PC-3 (cell line): Measurements from ENCODE around the gene BCCIP. TPM values are rescaled to one million over a fixed set of nuclear protein-coding genes. Genes with fewer than 3 reads are reported as not detected.

Experiments used
- ATAC-seq: fragments of 200-7000 bp; cut with Tn5 transposase; 2 replicates; pipeline ENCODE4 v1.9.1; 2020; ENCODE audit warnings: mild to moderate bottlenecking, moderate library complexity
- BruUV-seq: library from RNA; stranded (reverse); fragments of 400-500 nt; replicated peaks from 2 replicates; lab custom pipeline; 2021; lab: Mats Ljungman, UMichigan
- CTCF ChIA-PET: fragments of 300-600 bp; sonication (Branson Sonifier 250); formaldehyde crosslinking; loops from one replicate; lab custom pipeline; 2022; ENCODE audit warnings: antibody characterized with exemption; lab: Charles Lee
- POLR2A ChIA-PET: fragments of 300-600 bp; sonication (Branson Sonifier 250); formaldehyde crosslinking; loops from one replicate; lab custom pipeline; 2022; ENCODE audit warnings: antibody characterized with exemption; ENCODE audit not compliant: unreplicated experiment; lab: Charles Lee
- DNase-seq: peaks from one replicate; pipeline ENCODE4 v3.0.0-alpha.2; 2015
- H2AFZ ChIP-seq: fragments of 300-600 bp; sonication (generic); 2 replicates; pipeline ENCODE4 v1.6.0; 2016; ENCODE audit warnings: antibody characterized with exemption, low read length
- H3F3A ChIP-seq: fragments of 300-600 bp; sonication (generic); one replicate; pipeline ENCODE4 v1.6.0; 2017; ENCODE audit warnings: antibody characterized with exemption, low read length, control low read depth, mild to moderate bottlenecking; ENCODE audit not compliant: unreplicated experiment
- H3K27ac ChIP-seq: fragments of 300-600 bp; sonication (generic); 2 replicates; pipeline ENCODE4 v1.5.1; 2016; ENCODE audit warnings: mild to moderate bottlenecking, low read length
- H3K27me3 ChIP-seq: fragments of 300-600 bp; sonication (generic); 2 replicates; pipeline ENCODE4 v1.6.1; 2016; ENCODE audit warnings: low read length, mixed read lengths
- H3K36me3 ChIP-seq: fragments of 300-600 bp; sonication (generic); 2 replicates; pipeline ENCODE4 v1.6.1; 2016; ENCODE audit warnings: low read depth, mixed run types, low read length, mixed read lengths
- H3K4me1 ChIP-seq: fragments of 300-600 bp; sonication (generic); 2 replicates; pipeline ENCODE4 v1.5.1; 2016; ENCODE audit warnings: low read length; ENCODE audit not compliant: insufficient read depth
- H3K4me2 ChIP-seq: fragments of 300-600 bp; sonication (generic); 2 replicates; pipeline ENCODE4 v1.6.0; 2016; ENCODE audit warnings: low read length
- H3K4me3 ChIP-seq: fragments of 300-600 bp; sonication (generic); 2 replicates; pipeline ENCODE4 v1.5.1; 2016; ENCODE audit warnings: mild to moderate bottlenecking, low read length, mixed read lengths
- H3K79me2 ChIP-seq: fragments of 300-600 bp; sonication (generic); 2 replicates; pipeline ENCODE4 v1.6.1; 2017; ENCODE audit warnings: low read length, mixed read lengths
- H3K9ac ChIP-seq: fragments of 300-600 bp; sonication (generic); 2 replicates; pipeline ENCODE4 v1.6.0; 2016; ENCODE audit warnings: mild to moderate bottlenecking, low read length
- H3K9me2 ChIP-seq: fragments of 300-600 bp; sonication (generic); replicated peaks from 2 replicates; pipeline ENCODE4 v1.6.1; 2016; ENCODE audit warnings: mixed run types, low read length, mixed read lengths
- H3K9me3 ChIP-seq: fragments of 300-600 bp; sonication (generic); 2 replicates; pipeline ENCODE4 v1.6.1; 2016; ENCODE audit warnings: low read length, mixed read lengths
- H4K20me1 ChIP-seq: fragments of 300-600 bp; sonication (generic); 2 replicates; pipeline ENCODE4 v1.6.1; 2016; ENCODE audit warnings: low read length, mixed read lengths
- EZH2 ChIP-seq: fragments of 300-600 bp; sonication (generic); IDR thresholded peaks from one replicate; pipeline ENCODE4 v1.6.1; 2017; ENCODE audit warnings: antibody characterized with exemption, mild to moderate bottlenecking, low read length; ENCODE audit not compliant: unreplicated experiment
- EZH2phosphoT487 ChIP-seq: fragments of 300-600 bp; sonication (generic); IDR thresholded peaks from 2 replicates; pipeline ENCODE4 v1.6.1; 2018; ENCODE audit warnings: mild to moderate bottlenecking, antibody characterized with exemption, low read length, borderline replicate concordance
- intact Hi-C: fragments of 100-400 bp; cut with micrococcal nuclease; formaldehyde crosslinking; loops from 2 replicates; pipeline ENCODE4 v1.9.0; 2023
- total RNA-seq: library from RNA; depleted of rRNA; stranded (reverse); fragments of >200 nt; gene quantifications from 2 replicates; pipeline ENCODE4 v1.2.3, GENCODE V29; 2014
- TF ChIP-seq, protein P1 (sequence below): fragments of 300-600 bp; sonication (generic); conservative IDR thresholded peaks from 2 replicates; pipeline ENCODE4 v1.5.1; 2017; ENCODE audit warnings: antibody characterized with exemption, low read depth, mild to moderate bottlenecking, low read length

The BCCIP gene
- total RNA-seq, 1 experiment from 2014 or later = 81.5 TPM

DNA sequence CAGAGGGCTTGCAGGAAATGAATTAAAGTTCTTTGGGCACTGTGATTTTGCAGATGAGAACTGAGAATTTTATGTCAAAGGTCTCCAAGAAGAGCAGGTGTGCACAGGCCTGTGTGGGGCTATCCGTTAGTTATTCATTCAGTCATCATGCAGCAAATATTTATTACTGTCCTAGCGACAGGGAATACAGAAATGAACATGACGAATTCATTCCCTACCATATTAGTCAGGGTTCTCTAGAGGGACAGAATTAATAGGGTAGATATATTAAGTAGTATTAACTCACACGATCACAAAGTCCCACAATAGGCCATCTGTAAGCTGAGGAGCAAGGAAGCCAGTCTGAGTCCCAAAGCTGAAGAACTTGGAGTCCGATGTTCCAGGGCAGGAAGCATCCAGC lies 44.8 kb upstream of the BCCIP start:
- Histone ChIP-seq H3K79me2 (no peaks in the 10 kb centered on the region), H3K4me1 (no peaks in the 10 kb centered on the region), H3K9me2 (no peaks in the 10 kb centered on the region), H3K4me2 (no peak overlapping the region), H3K4me3 (no peak overlapping the region), H3K36me3 (no peaks in the 10 kb centered on the region), H3K27ac (no peak overlapping the region), H3K9me3 (no peaks in the 10 kb centered on the region), H3F3A (no peaks in the 10 kb centered on the region), H2AFZ (no peak overlapping the region), H3K9ac (no peak overlapping the region), H4K20me1 (no peaks in the 10 kb centered on the region), H3K27me3 (no peaks in the 10 kb centered on the region)
- no TSS peak for BruUV-seq
- no peak for DNase-seq
- TF ChIP-seq EZH2 (no peak), EZH2phosphoT487 (no peak)
- TF ChIP-seq, protein P1, sequence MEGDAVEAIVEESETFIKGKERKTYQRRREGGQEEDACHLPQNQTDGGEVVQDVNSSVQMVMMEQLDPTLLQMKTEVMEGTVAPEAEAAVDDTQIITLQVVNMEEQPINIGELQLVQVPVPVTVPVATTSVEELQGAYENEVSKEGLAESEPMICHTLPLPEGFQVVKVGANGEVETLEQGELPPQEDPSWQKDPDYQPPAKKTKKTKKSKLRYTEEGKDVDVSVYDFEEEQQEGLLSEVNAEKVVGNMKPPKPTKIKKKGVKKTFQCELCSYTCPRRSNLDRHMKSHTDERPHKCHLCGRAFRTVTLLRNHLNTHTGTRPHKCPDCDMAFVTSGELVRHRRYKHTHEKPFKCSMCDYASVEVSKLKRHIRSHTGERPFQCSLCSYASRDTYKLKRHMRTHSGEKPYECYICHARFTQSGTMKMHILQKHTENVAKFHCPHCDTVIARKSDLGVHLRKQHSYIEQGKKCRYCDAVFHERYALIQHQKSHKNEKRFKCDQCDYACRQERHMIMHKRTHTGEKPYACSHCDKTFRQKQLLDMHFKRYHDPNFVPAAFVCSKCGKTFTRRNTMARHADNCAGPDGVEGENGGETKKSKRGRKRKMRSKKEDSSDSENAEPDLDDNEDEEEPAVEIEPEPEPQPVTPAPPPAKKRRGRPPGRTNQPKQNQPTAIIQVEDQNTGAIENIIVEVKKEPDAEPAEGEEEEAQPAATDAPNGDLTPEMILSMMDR = no peak
- ATAC-seq = no peak
- ChIA-PET CTCF (no interaction called here), POLR2A (no interaction called here)
- intact Hi-C loops = no loop called here

DNA sequence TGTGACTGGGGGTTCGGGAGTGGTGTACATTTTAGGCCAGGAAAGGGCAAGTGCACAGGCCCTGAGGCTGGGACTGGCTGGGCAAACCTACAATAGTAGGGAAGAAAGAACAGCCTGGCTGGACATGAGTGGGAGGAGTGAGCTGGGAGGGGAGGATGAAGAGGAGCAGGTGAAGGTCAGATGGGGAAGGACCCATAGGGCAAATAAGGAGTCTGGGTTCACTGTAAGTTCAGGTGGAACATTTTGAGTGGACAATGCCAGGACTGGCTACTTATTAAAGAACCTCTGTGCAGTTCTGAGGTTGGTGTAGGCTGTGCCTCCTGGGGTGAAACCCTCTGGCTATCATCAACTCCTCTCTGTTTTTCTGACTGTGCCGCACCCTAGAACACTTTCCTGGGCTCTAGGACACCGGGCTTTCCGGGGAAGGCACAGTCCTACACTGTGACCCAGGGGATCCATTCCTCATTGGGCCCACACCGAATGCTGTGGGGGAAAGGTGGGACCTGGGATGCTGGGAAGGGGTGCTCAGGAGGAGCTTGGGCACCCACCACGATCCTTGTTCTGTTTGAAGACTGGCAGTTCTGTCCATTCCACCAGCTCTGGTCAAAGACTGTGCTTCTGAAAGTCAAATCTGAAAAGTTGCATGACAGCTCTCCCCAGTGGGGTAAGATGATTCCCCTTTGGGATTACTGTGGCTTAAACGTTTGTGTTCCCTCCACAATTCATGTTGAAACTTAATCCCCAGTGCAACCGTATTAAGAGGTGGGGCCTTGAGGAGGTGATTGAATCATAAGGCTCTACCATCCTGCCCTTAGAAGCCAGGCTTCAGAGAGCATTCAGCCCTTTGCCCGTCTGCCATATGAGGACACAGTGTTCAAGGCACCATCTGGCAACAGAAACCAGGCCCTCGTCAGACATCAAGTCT lies 43.7 kb upstream of the BCCIP start:
- Histone ChIP-seq H2AFZ (no peak overlapping the region), H3K4me3 (no peak overlapping the region), H3K9me2 (no peaks in the 10 kb centered on the region), H3K9me3 (no peaks in the 10 kb centered on the region), H3K4me1 (no peaks in the 10 kb centered on the region), H3K79me2 (no peaks in the 10 kb centered on the region), H3F3A (no peaks in the 10 kb centered on the region), H3K4me2 (no peak overlapping the region), H4K20me1 (no peaks in the 10 kb centered on the region), H3K9ac (no peak overlapping the region), H3K27ac (no peak overlapping the region), H3K36me3 (no peaks in the 10 kb centered on the region), H3K27me3 (no peaks in the 10 kb centered on the region)
- no TSS peak for BruUV-seq
- ChIA-PET POLR2A (no interaction called here), CTCF (no interaction called here)
- DNase-seq (no peak), ATAC-seq (no peak)
- intact Hi-C loops = no loop called here
- TF ChIP-seq EZH2phosphoT487 (no peak), EZH2 (no peak)
- TF ChIP-seq, protein P1 = no peak

DNA sequence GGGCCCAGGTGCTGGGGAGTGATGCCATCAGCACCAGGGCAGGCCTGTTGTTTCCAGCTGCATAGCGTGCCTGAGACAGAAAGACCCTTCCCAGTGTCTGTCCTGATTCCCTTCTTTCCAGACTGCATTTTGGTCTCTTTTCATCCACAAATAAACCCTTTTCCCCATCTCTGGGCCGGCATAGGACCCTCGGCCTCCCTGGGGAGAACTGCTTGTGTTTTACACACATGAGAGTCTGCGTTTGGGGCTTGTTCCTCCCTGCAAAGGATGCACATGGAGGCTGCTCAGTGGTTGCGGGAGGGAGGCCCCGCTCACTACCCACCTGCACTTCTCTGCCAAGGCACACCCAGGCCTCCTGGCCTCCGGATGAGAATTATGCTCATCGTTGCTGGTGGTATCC lies 42.0 kb upstream of the BCCIP start:
- no peaks in the 10 kb centered on the region for H3K79me2 ChIP-seq
- intact Hi-C loops = no loop called here

More for the DNA sequence above, 42.0 kb upstream of the BCCIP start:
- H3K36me3 ChIP-seq = no peaks in the 10 kb centered on the region
- no peaks in the 10 kb centered on the region for H4K20me1 ChIP-seq
- ChIA-PET CTCF (no interaction called here), POLR2A (no interaction called here)
- no peak overlapping the region for H2AFZ ChIP-seq
- no TSS peak for BruUV-seq
- no peak overlapping the region for H3K4me3 ChIP-seq
- no peak overlapping the region for H3K4me2 ChIP-seq
- TF ChIP-seq EZH2 (no peak), EZH2phosphoT487 (no peak)
- TF ChIP-seq, protein P1 = no peak
- no peak overlapping the region for H3K27ac ChIP-seq
- H3K27me3 ChIP-seq = no peaks in the 10 kb centered on the region
- H3F3A ChIP-seq = no peaks in the 10 kb centered on the region
- H3K9me2 ChIP-seq = no peaks in the 10 kb centered on the region
- ATAC-seq = no peak
- DNase-seq = no peak
- H3K9me3 ChIP-seq = no peaks in the 10 kb centered on the region
- H3K4me1 ChIP-seq = no peaks in the 10 kb centered on the region
- no peak overlapping the region for H3K9ac ChIP-seq
